HUDEP-2 (cell line): Measurements from ENCODE around the gene PTPRT.

ENCODE experiments used
- DNase-seq, 76 experiments: peaks; one replicate each; lab custom pipeline; 2025; ENCODE audit not compliant: unreplicated experiment in 76 of 76; lab: John Stamatoyannopoulos, UW

The PTPRT gene

GRCh38 chr20:42272516-42272915 is 917.2 kb downstream of the PTPRT start:
- DNase-seq = no peak

- no peak for DNase-seq
Measured at GRCh38 chr20:42270539-42270938, 919.2 kb downstream of the PTPRT start.

GRCh38 chr20:42267793-42268384 is 921.8 kb downstream of the PTPRT start:
- DNase-seq = no peak

- DNase-seq = no peak
Measured at GRCh38 chr20:42261766-42262270, 927.9 kb downstream of the PTPRT start.

GRCh38 chr20:42260184-42260583 is 929.5 kb downstream of the PTPRT start:
- no peak for DNase-seq

GRCh38 chr20:42259389-42259788 is 930.3 kb downstream of the PTPRT start:
- no peak for DNase-seq

- DNase-seq = no peak
Measured at GRCh38 chr20:42258564-42259302, 931.0 kb downstream of the PTPRT start.

GRCh38 chr20:42255821-42256220 is 933.9 kb downstream of the PTPRT start:
- no peak for DNase-seq

- DNase-seq = no peak
Measured at GRCh38 chr20:42254673-42255072, 935.0 kb downstream of the PTPRT start.

GRCh38 chr20:42252116-42252515 is 937.6 kb downstream of the PTPRT start:
- no peak for DNase-seq

- no peak for DNase-seq
Measured at GRCh38 chr20:42218621-42219374, 970.9 kb downstream of the PTPRT start.

- no peak for DNase-seq
Measured at GRCh38 chr20:42214074-42214473, 975.6 kb downstream of the PTPRT start.

- no peak for DNase-seq
Measured at GRCh38 chr20:42212391-42212790, 977.3 kb downstream of the PTPRT start.

GRCh38 chr20:42206557-42206956 is 983.1 kb downstream of the PTPRT start:
- peak in 3 of 76 experiments; percentile 2 to 5 (median 3) for DNase-seq

- DNase-seq = peak in 3 of 76 experiments; percentile 1 to 7 (median 2)
Measured at GRCh38 chr20:42204109-42204660, 985.5 kb downstream of the PTPRT start.

- no peak for DNase-seq
Measured at GRCh38 chr20:42197599-42197998, 992.1 kb downstream of the PTPRT start.

- DNase-seq = no peak
Measured at GRCh38 chr20:42193119-42193518, 996.6 kb downstream of the PTPRT start.

GRCh38 chr20:42192321-42192720 is 997.4 kb downstream of the PTPRT start:
- no peak for DNase-seq

- no peak for DNase-seq
Measured at GRCh38 chr20:42191140-42191860, 998.4 kb downstream of the PTPRT start.

- DNase-seq = no peak
Measured at GRCh38 chr20:42190084-42190483, 999.6 kb downstream of the PTPRT start.

GRCh38 chr20:42186337-42186736 is 1003.4 kb downstream of the PTPRT start:
- no peak for DNase-seq
